ENCODE results near the gene CLCN1.

DNA sequence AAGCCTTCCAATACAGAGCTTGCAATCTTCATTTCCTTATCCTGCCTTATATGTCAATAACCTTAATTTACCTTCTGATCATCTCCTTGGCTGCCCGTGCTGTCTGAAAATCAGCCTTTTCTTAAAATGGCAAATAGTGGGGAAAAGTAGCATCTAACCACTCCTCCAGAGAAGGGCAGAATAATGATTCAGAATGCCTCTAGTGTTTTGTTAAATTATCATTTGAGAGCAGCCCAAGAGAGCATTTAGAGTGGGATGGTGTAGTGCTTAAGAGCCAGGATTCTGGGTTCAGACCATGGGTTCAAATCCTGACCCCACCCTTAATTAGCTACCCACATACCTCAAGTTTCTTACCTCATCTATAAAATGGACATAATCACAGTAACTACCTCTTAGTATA is 35.8 kb upstream of the CLCN1 start:
- TF ChIP-seq, protein P1, sequence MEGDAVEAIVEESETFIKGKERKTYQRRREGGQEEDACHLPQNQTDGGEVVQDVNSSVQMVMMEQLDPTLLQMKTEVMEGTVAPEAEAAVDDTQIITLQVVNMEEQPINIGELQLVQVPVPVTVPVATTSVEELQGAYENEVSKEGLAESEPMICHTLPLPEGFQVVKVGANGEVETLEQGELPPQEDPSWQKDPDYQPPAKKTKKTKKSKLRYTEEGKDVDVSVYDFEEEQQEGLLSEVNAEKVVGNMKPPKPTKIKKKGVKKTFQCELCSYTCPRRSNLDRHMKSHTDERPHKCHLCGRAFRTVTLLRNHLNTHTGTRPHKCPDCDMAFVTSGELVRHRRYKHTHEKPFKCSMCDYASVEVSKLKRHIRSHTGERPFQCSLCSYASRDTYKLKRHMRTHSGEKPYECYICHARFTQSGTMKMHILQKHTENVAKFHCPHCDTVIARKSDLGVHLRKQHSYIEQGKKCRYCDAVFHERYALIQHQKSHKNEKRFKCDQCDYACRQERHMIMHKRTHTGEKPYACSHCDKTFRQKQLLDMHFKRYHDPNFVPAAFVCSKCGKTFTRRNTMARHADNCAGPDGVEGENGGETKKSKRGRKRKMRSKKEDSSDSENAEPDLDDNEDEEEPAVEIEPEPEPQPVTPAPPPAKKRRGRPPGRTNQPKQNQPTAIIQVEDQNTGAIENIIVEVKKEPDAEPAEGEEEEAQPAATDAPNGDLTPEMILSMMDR (IDR thresholded peaks at IDR 0.05) = no peak
- TF ChIP-seq EHMT2 (IDR thresholded peaks at IDR 0.05; ENCODE audit: low read depth) = no peak
